ES-I3 (cell line): ENCODE data around the gene DCK.
A peak's percentile ranks its signal among the peaks of the same experiment; 100 is the strongest.
"Not testable (repeated sequence)": the region's sequence is repeated elsewhere in the genome, so short reads cannot be mapped to it uniquely, and the experiment has no call there.

Experiments
- H3K36me3 ChIP-seq: 2 replicates; pipeline ENCODE4 v1.6.1; 2013; ENCODE audit warnings: mild to moderate bottlenecking, low read length, control low read depth, moderate library complexity; ENCODE audit not compliant: insufficient read depth
- H3K4me1 ChIP-seq: 2 replicates; pipeline ENCODE4 v1.6.1; 2013; ENCODE audit warnings: mild to moderate bottlenecking, control low read depth, low read length; ENCODE audit not compliant: insufficient read depth
- H3K9ac ChIP-seq: 2 replicates; pipeline ENCODE4 v1.6.1; 2013; ENCODE audit warnings: low read depth, mild to moderate bottlenecking, low read length, moderate library complexity
- H3K9me3 ChIP-seq: 2 replicates; pipeline ENCODE4 v1.6.1; 2013; ENCODE audit warnings: mild to moderate bottlenecking, low read length, moderate library complexity; ENCODE audit not compliant: control insufficient read depth, insufficient read depth

Gene DCK

GRCh38 chr4:71059573-71059972, 66.1 kb downstream of the DCK start:
- not testable (repeated sequence) for H3K36me3 ChIP-seq, H3K4me1 ChIP-seq, H3K9me3 ChIP-seq
- peak overlapping the region; percentile 63 for H3K9ac ChIP-seq

GRCh38 chr4:71062436-71062835, 69.0 kb downstream of the DCK start:
- Histone ChIP-seq H3K9ac (no peak overlapping the region), H3K9me3 (no peaks in the 10 kb centered on the region), H3K36me3 (no peaks in the 10 kb centered on the region), H3K4me1 (no peaks in the 10 kb centered on the region)

GRCh38 chr4:71063711-71064110, 70.3 kb downstream of the DCK start:
- H3K4me1 ChIP-seq = no peaks in the 10 kb centered on the region

GRCh38 chr4:71064521-71064920, 71.1 kb downstream of the DCK start:
- no peaks in the 10 kb centered on the region for H3K4me1 ChIP-seq
- H3K9ac ChIP-seq = no peak overlapping the region
- H3K9me3 ChIP-seq = no peaks in the 10 kb centered on the region

More at GRCh38 chr4:71063711-71064110, 70.3 kb downstream of the DCK start:
- Histone ChIP-seq H3K9me3 (no peaks in the 10 kb centered on the region), H3K9ac (no peak overlapping the region), H3K36me3 (no peaks in the 10 kb centered on the region)

GRCh38 chr4:71065991-71066510, 72.6 kb downstream of the DCK start:
- no peaks in the 10 kb centered on the region for H3K36me3 ChIP-seq
- H3K9ac ChIP-seq = no peak overlapping the region
- H3K9me3 ChIP-seq = no peaks in the 10 kb centered on the region
- H3K4me1 ChIP-seq = no peaks in the 10 kb centered on the region

More at GRCh38 chr4:71064521-71064920, 71.1 kb downstream of the DCK start:
- no peaks in the 10 kb centered on the region for H3K36me3 ChIP-seq

- Histone ChIP-seq H3K4me1 (no peaks in the 10 kb centered on the region), H3K9ac (no peak overlapping the region), H3K36me3 (no peaks in the 10 kb centered on the region), H3K9me3 (no peaks in the 10 kb centered on the region)
These were observed 73.6 kb downstream of the DCK start for GRCh38 chr4:71066737-71067716.

GRCh38 chr4:71069063-71069462, 75.6 kb downstream of the DCK start:
- Histone ChIP-seq H3K9ac (no peak overlapping the region), H3K9me3 (no peaks in the 10 kb centered on the region), H3K4me1 (no peaks in the 10 kb centered on the region), H3K36me3 (no peaks in the 10 kb centered on the region)

- H3K4me1 ChIP-seq = no peaks in the 10 kb centered on the region
- H3K36me3 ChIP-seq = no peaks in the 10 kb centered on the region
- H3K9ac ChIP-seq = no peak overlapping the region
- no peaks in the 10 kb centered on the region for H3K9me3 ChIP-seq
These were observed 76.6 kb downstream of the DCK start for GRCh38 chr4:71070015-71070414.

GRCh38 chr4:71074452-71075299, 81.2 kb downstream of the DCK start:
- Histone ChIP-seq H3K4me1 (no peaks in the 10 kb centered on the region), H3K9ac (no peak overlapping the region), H3K9me3 (no peaks in the 10 kb centered on the region), H3K36me3 (no peaks in the 10 kb centered on the region)
